GM18519 (cell line): ENCODE data around the gene HBP1.
A peak's percentile ranks its signal among the peaks of the same experiment; 100 is the strongest.
"Not testable (repeated sequence)": the region's sequence is repeated elsewhere in the genome, so short reads cannot be mapped to it uniquely, and the experiment has no call there.

Source experiments
- ATAC-seq: cut with Tn5 transposase; IDR thresholded peaks from one replicate; pipeline ENCODE4 v1.9.1; 2021; ENCODE audit warnings: mild to moderate bottlenecking, moderate library complexity; ENCODE audit not compliant: unreplicated experiment, low FRiP score

The HBP1 gene

DNA sequence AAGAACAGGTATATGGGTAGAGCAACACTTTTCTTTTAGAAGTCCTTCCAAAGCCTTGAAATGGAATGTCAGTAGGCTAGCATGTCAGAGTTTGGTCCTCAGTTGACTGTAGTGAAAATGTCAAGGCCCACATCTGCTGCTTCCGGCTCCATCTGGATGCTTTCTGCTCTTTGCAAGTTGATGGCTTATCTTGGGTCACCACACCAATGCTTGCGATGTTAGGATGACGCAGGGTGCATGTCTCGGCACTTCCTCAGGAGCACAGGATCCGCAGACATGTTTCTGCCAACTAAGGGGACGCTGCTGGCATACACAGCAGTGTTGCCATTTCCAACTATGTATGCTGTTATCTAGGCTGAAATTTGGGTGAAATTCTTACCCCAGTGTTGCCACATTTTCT, 14.0 kb upstream of the HBP1 start:
- no peak for ATAC-seq

DNA sequence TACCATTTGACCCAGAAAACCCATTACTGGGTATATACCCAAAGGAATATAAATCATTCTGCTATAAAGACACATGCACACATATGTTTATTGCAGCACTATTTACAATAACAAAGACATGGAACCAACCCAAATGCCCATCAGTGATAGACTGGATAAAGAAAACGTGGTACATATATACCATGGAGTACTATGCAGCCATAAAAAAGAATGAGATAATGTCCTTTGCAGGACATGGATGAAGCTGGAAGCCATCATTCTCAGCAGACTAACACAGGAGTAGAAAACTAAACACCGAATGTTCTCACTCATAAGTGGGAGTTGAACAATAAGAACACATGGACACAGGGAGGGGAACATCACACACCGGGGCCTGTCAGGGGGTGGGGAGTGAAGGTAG, 13.1 kb upstream of the HBP1 start:
- ATAC-seq: not testable (repeated sequence)

DNA sequence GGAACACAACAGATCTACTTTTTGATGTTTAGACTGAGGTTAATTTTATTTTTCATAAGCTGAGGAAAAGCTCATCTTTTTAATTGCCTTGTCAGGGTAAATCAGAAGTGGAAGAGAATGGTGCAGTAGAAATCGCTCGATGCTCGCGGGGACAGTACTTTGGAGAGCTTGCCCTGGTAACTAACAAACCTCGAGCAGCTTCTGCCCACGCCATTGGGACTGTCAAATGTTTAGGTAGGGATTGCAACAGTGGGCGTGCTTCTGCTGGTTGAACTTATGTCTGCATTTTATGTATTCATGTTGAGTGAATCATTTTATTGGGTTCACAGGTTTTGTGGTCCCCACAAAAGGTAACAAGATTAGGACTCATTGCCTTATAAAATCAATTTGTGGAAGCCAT, 11.7 kb upstream of the HBP1 start:
- ATAC-seq: no peak

DNA sequence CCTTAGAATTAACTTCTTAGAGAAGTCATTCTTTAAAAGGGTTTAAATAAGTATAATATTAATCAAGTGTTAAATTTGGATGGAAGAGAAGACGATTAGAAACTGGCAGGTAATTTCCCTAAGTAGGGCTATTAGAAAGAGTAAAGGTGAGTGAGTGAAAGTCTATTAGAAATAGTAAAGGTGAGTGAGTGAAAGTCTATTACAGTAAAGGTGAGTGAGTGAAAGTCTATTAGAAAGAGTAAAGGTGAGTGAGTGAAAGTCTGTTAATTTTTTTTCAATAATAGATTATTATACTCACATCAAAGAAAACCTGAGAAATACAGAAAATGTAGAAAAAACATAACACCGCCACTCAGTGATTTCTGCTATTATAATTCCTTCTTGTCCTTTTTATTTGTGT, 10.8 kb upstream of the HBP1 start:
- ATAC-seq: no peak

DNA sequence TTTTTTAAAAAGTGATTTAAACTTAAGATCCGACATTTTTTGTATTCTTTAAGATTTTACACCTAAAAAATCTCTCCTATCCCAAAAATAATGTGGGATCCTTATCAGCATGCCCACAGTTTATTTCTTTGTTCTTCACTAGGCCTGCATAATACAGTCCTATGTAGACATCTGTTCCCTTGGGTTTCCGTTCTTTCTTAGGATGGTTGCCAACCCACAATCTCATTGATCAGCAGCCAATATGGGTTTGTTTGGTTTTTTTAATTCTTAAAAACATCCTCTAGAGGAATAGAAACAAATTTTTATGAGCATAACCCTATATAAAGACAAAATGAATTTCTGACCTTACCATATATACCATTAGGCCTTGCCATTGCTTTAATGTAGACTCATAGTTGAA, 8.4 kb upstream of the HBP1 start:
- ATAC-seq: no peak

DNA sequence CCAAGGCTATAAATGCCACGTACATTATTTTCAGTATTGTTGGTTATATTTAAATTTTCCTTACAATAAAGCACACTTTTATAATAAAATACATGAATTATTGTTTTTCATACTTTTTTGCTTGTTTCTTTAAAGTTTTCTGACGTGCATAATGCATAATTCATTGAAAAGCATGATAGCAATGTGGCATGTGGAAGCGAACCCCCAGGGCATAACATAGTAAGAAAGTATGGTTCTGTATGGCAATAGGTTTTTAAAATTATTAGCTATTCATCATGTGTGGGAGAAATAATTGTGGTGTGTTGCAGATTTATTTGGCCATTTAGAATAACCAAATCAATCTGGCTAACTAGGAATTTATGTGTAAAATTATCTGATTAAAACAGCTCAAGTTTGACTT, 7.4 kb upstream of the HBP1 start:
- no peak for ATAC-seq

DNA sequence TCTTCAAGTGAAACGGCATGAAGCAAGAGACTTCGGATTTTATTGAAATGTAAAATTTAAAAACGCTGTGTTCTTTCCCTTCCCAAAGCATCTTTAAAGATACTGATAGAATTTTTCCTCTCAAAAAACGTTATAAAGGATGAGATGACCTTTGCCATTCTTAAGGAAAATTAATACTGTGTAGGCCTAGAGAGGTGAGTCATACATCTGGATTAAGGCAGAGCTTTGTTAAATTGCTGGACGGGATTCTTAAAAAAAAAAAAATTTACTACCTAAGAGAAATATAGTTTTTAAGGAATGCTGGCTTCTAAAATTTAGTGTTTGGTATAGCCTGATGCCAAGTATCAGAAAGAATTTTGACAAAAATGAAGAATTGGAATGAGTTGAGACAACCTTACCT, 6.3 kb upstream of the HBP1 start:
- ATAC-seq: no peak

DNA sequence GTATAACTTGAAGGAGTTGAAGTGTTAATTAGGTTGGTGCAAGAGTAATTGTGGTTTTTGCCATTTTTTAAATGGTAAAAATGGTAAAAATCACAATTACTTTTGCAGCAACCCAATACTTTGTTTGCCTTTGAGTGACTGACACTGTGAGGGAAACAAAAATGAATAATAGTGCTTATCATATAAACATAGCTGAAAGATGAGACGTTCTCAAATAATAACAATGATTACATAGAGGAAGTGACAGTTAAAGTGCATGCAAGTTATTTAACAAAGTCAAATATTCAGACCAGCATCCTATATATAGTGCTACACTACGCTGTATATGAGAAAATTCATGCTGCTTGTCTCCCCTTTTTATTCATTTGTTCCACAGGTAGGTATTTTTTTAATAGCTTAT, 4.7 kb upstream of the HBP1 start:
- no peak for ATAC-seq

DNA sequence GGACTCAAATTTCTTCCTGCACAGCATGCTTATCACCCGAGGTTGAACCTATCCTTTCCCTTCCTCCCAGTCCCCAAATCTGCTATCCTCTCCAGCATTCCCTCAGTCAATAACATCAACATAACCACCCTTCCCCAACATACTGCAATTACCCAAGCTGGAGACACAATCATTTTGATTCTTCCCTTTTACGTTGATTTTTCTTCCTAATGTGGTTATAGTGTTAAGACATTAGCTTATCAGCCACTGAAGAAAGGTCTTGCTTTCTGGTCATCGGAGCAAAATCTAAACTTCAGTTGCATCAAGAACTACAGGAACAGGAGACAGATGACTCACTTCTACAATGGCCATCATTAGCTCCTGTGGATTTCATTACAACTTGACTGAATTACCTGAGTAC, 3.5 kb upstream of the HBP1 start:
- ATAC-seq: no peak

DNA sequence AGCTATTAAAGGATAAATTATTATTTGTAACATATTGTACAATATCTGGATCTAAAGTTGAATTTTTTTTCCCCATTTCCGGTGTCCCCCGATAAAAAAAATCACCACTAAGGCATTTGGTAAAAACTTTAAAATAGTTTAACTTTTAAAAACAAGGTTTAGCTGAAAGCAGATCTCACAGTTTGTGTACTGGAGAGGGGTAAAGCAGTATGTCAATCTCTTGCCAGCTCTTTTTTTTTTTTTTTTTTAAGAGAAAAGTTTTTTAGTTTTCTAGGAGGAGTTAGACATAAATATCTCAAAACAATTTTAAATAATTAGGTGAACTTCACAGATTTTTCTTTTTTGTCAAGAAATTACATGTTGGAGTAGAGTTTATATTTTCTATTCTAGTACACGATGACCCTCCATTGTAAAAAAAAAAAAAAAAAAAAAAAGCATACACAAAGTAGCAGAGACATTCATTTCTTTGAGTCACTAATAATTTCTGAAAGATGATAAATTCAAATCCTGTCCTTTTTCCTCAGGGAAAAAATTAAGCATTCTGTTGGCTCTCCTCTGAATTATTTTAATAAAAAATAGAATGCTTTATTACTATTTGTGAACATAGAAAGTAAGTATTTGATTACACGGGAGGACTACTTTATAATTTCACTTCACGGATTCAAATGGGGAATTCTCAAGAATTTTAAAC, 1.9 kb upstream of the HBP1 start:
- ATAC-seq: no peak

DNA sequence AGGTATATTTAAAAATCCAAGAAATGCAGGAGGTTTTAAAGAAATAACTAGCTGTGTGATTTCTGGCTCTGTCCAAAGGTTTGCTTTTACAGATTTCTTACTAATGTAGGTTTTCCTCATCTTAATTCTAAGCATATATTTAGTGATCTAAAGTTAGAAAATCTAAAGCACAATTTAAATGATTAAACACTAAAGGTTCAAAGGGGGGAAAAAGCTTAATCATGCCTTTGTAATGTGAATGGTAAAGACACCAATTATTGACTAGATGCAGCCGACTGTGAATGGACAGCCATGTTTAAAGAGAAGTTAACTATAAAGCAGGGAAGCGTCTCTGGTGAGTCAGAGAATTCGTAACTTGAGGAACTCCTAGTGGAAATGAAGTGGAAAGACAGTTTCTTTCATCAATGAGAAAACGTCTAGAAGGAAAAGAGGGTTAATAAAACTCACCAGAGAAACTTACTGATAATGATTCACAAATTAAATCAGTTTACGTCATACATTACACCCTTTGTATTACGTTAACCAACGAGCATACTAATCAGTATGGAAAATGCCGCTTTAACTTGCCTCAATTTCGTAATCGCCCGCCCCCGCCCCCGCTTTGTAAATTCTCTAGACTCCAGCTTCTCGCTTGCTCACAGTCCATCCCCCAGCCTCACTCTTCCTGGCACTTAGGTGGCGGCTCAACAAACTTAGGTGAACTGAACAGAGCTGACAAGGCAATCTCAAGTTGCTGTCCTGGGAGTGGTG, 1.1 kb upstream of the HBP1 start:
- ATAC-seq: no peak

DNA sequence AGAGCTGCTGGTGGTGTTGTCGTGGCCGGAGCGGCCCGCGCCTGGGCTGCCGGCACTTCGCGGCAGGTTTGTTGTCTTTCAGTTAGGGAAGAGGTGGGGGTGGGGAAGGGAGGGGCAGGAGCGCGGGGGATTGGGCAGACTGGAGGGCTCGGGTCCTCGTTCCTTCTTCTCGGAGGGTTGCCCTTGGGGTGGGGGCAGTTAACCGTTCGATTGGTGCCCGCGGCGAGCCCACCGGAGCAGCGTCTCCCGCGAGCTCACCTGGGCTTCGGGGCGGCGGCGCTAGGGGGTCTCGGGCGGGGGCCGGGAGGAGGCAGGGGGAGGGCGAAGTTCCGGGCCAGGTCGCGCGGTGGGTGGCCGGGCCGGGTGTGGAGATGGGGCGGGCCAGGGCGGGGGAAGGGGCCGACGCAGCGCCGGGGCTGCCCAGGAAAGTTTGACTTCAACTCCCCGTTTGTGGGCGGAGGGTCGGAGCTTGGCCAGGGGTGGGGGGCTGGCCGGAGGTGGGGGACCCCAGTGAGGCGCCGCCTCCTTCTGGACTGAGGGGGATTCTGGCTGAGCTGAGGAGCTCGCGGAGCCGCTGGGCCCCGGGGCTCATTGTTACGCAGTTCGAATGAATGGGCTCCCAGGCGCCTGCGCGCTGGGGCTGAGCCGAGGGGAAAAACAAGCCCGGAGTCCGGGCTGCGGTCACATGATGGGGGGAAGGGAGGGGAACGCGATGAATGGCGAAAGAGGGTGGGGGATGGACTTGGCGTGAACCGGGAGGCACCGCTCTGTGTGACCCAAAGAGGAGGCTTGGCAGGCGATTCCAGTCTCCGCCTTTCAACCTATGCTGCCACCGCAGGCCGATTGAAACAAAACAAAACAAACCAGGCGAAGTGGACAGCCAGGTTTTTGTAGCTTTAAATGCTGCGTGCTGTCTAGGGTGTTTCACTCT, 582 bp downstream of the HBP1 start:
- no peak for ATAC-seq

DNA sequence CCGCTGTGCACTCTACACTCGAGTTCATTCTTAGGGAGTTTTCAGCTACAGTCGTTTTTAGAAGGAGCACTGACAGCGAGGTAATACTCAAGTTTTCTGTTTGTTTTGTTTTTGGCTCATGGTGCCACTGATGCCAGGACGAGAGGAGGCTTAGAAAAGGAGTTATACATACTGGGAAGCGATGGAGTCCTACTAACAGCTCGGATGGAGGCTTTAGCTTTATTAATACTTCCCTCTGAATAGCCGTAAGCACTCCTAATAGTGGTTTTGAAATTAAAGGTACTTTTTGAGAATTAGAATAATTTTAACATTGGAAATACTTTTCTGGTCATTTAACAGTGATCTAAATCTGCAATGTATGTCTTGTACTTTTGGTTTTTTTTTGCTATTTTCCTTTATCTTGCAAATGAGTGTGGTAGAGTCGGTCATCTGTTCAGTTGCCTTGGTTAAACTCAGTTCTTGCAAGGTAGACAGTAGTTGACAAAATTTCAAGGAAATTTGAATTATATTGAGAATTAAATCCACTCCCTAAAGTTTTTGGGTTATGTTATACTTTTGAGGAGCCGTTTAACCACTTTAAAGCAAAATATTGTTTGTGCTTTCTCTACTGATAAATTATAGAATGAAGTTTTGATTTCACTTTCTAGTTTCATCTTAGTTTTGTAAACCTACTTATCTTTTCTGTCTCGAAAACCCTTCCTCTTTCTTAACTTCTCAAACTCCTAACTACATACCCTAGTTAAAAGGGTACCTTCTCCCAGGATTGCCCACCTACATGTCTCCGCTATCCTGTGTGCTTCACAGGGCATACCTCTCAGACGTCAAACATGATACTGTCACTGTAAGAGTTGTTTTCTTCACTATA, 1.5 kb downstream of the HBP1 start:
- ATAC-seq: no peak

DNA sequence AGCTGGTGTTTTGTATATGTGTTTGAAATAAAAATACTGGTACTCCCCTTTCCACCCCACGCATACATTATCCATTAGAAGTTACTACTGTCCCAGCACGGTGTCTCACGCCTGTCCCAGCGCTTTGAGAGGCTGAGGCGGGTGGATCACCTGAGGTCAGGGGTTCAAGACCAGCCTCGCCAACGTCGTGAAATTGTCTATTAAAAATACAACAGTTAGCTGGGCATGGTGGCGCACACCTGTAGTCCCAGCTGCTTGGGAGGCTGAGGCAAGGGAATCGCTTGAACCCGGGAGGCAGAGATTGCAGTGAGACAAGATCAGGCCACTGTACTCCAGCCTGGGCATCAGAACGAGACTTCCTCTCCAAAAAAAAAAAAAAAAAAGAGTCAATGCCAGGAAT, 2.7 kb downstream of the HBP1 start:
- ATAC-seq: no peak

DNA sequence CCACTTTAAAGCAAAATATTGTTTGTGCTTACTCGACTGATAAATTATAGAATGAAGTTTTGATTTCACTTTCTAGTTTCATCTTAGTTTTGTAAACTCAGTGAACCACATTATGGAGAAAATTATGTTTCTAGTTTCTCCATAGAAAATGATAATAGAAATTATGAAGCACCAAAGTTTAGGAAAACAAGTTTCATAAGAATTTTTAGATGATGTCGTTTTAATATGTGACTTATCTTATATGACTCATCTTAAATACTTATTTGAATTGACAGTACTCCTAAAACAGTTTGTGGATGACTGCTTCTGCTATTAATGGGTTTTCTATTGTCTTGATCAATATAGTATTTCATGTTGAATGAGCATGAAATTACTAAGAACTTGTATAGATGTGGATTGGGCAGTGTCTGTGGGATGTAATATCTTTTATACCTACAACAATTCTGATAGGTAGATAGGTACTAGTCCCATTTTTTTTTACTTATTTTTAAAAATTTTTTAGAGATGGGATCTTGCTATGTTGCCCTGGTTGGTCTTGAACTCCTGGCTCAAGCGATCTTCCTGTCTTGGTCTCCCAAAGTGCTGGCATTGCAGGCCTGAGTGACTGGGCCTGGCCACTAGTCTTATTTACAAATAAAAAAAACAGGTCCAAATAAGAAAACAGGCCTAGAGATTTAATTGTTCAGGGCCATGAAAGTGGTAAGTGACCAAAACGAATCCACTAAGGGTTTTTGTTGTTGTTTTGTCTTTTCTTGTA, 3.7 kb downstream of the HBP1 start:
- no peak for ATAC-seq

DNA sequence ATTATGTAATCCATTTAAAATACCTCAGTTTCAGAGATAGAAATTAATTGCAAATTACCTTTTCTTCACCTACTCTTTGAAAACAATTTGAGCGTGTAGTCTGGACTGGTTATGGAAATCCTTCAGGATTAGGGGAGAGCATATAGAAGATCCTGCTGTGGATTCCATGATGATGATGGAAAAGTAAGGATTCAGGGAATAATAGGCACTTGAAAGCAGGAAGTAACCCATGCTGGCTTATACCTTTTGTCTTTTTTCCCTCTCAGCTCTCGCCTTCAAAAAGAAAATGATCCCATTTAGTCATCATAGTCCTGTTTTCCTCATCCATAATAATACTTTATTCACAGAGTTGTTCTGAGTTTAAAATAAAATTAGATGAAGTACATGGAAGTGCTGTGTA, 4.4 kb downstream of the HBP1 start:
- ATAC-seq: no peak

DNA sequence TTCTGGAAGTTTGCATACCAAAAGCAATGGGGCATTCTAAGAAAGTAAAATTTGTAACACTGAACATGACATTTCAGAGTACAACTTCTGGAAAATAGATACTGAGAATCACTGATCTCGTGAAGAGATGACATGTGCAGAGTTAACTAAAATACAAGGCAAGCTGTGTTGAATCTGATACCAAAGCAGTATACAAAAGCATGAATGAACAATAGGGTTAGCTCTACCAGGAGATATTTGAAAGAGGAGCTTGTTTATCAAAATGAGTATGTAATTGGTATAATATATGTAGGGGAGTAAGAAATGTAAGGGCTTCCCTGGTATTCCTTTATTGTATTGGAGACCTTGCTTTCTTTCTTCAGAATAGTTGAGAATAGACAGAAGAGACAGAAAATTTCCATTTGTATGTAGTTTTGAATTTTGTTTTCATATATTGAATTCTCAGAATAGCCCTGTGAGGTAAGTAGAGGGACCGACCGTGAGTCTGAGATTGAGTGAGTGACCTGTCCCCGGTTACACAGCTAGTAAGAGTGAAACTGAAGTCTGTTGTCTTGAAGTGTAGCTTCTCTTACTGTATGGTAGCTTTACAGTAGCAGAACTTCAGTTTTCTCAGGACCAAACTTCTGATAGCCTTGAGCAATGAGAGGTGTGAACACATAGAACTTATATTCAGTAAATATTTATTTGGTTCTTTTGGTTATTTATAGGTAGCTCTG, 5.0 kb downstream of the HBP1 start:
- peak; percentile 38 for ATAC-seq

DNA sequence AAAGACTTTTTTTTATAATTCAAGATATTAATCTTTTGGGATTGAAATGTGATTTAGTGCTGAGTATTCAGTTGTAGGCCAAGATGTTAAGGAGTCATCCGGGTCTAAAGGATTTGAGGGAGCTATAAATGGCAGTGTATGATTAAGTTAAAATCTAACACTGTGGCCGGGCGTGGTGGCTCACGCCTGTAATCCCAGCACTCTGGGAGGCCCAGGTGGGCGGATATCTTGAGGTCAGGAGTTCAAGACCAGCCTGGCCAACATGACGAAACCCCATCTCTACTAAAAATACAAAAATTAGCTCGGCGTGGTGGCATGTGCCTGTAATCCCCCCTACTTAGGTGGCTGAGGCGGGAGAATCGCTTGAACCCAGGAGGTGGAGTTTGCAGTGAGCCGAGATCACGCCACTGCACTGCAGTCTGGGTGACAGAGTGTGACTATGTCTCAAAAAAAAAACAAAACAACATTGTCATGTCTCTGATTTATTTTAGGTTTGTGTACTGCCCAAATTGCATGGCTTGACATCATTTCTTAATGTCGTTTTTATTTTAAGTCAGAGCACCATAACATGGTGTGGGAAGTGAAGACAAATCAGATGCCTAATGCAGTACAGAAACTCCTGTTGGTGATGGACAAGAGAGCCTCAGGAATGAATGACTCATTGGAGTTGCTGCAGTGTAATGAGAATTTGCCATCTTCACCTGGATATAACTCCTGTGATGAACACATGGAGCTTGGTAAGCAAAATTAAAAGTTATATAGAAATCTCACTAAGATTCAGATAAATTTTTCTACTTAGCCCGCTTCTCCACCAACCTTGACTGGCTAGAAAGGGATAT, 10.7 kb downstream of the HBP1 start:
- ATAC-seq: no peak
